Effector memory CD4-positive, alpha-beta T cell (primary cell): ENCODE results near the gene ARL4C.

ENCODE experiments used
- DNase-seq, 3 donors: peaks; one replicate each; pipeline ENCODE4 v3.0.0-alpha.2; 2020
- H3K27ac ChIP-seq: 2 replicates; pipeline ENCODE4 v1.7.0; 2013; ENCODE audit warnings: mild to moderate bottlenecking, low read length, moderate library complexity; ENCODE audit not compliant: insufficient read depth, poor library complexity, severe bottlenecking
- H3K27me3 ChIP-seq: replicated peaks from 2 replicates; pipeline ENCODE4 v1.7.0; 2013; ENCODE audit warnings: mild to moderate bottlenecking, low read length; ENCODE audit not compliant: insufficient read depth, control insufficient read depth, poor library complexity, severe bottlenecking
- H3K36me3 ChIP-seq: 2 replicates; pipeline ENCODE4 v1.7.0; 2013; ENCODE audit warnings: mild to moderate bottlenecking, low read length, moderate library complexity; ENCODE audit not compliant: control insufficient read depth, insufficient read depth
- H3K4me1 ChIP-seq: 2 replicates; pipeline ENCODE4 v1.7.0; 2013; ENCODE audit warnings: low read length, mild to moderate bottlenecking; ENCODE audit not compliant: control insufficient read depth, insufficient read depth, poor library complexity, severe bottlenecking
- H3K4me3 ChIP-seq: 2 replicates; pipeline ENCODE4 v1.7.0; 2013; ENCODE audit warnings: low read length, low read depth, mild to moderate bottlenecking; ENCODE audit not compliant: insufficient read depth, poor library complexity, severe bottlenecking
- H3K9me3 ChIP-seq: 2 replicates; pipeline ENCODE4 v1.7.0; 2013; ENCODE audit warnings: mild to moderate bottlenecking, low read length, moderate library complexity; ENCODE audit not compliant: control insufficient read depth

ARL4C gene

GRCh38 chr2:234500394-234501006, 3.6 kb upstream of the ARL4C start:
- Histone ChIP-seq H3K9me3 (no peaks in the 10 kb centered on the region), H3K27ac (no peak overlapping the region), H3K4me3 (no peak overlapping the region), H3K4me1 (peaks cover 29% of the 10 kb centered on the region), H3K36me3 (peaks cover 9% of the 10 kb centered on the region), H3K27me3 (no peaks in the 10 kb centered on the region)
- DNase-seq, result peak; percentile 56 to 70 (median 63)

- no peak for DNase-seq
- peaks cover 29% of the 10 kb centered on the region for H3K4me1 ChIP-seq
- peak overlapping the region; percentile 98 for H3K27ac ChIP-seq
- no peaks in the 10 kb centered on the region for H3K9me3 ChIP-seq
- peak overlapping the region; percentile 44 for H3K4me3 ChIP-seq
- H3K36me3 ChIP-seq, result peaks cover 21% of the 10 kb centered on the region
- no peaks in the 10 kb centered on the region for H3K27me3 ChIP-seq
Measured at GRCh38 chr2:234497594-234498235, 834 bp upstream of the ARL4C start.

- Histone ChIP-seq H3K27ac (peak overlapping the region; percentile 98), H3K27me3 (no peaks in the 10 kb centered on the region), H3K4me3 (peak overlapping the region; percentile 99), H3K9me3 (no peaks in the 10 kb centered on the region), H3K36me3 (peaks cover 21% of the 10 kb centered on the region), H3K4me1 (peaks cover 37% of the 10 kb centered on the region)
- DNase-seq, result peak in 2 of 3 donors; percentile 31 to 32
Measured at GRCh38 chr2:234496055-234496834, 636 bp downstream of the ARL4C start.

- H3K9me3 ChIP-seq, result no peaks in the 10 kb centered on the region
- H3K4me3 ChIP-seq, result peak overlapping the region; percentile 99
- no peaks in the 10 kb centered on the region for H3K27me3 ChIP-seq
- DNase-seq, result no peak
- H3K36me3 ChIP-seq, result peaks cover 21% of the 10 kb centered on the region
- peak overlapping the region; percentile 98 for H3K27ac ChIP-seq
- H3K4me1 ChIP-seq, result peaks cover 39% of the 10 kb centered on the region
Measured at GRCh38 chr2:234495251-234496054, 1.4 kb downstream of the ARL4C start.

- Histone ChIP-seq H3K27ac (peak overlapping the region; percentile 98), H3K36me3 (peaks cover 21% of the 10 kb centered on the region), H3K4me3 (peak overlapping the region; percentile 99), H3K27me3 (no peaks in the 10 kb centered on the region), H3K4me1 (peaks cover 41% of the 10 kb centered on the region), H3K9me3 (no peaks in the 10 kb centered on the region)
- DNase-seq, result peak in 1 of 3 donors; percentile 27
Measured at GRCh38 chr2:234494361-234495250, 2.3 kb downstream of the ARL4C start.

- peak overlapping the region; percentile 99 for H3K4me3 ChIP-seq
- no peak for DNase-seq
Measured at GRCh38 chr2:234493796-234494195, 3.1 kb downstream of the ARL4C start.

GRCh38 chr2:234492717-234493485, 4.0 kb downstream of the ARL4C start:
- Histone ChIP-seq H3K36me3 (peaks cover 21% of the 10 kb centered on the region), H3K27me3 (no peaks in the 10 kb centered on the region), H3K4me3 (peak overlapping the region; percentile 99), H3K4me1 (peaks cover 36% of the 10 kb centered on the region), H3K9me3 (no peaks in the 10 kb centered on the region), H3K27ac (peak overlapping the region; percentile 98)
- DNase-seq, result no peak

More at GRCh38 chr2:234493796-234494195, 3.1 kb downstream of the ARL4C start:
- H3K4me1 ChIP-seq, result peaks cover 36% of the 10 kb centered on the region
- peak overlapping the region; percentile 98 for H3K27ac ChIP-seq
- no peaks in the 10 kb centered on the region for H3K9me3 ChIP-seq
- no peaks in the 10 kb centered on the region for H3K27me3 ChIP-seq
- peaks cover 21% of the 10 kb centered on the region for H3K36me3 ChIP-seq

- DNase-seq, result no peak
- no peaks in the 10 kb centered on the region for H3K27me3 ChIP-seq
- H3K4me3 ChIP-seq, result peak overlapping the region; percentile 99
- H3K9me3 ChIP-seq, result no peaks in the 10 kb centered on the region
- H3K4me1 ChIP-seq, result peaks cover 38% of the 10 kb centered on the region
- H3K27ac ChIP-seq, result peak overlapping the region; percentile 98
- peaks cover 21% of the 10 kb centered on the region for H3K36me3 ChIP-seq
Measured at GRCh38 chr2:234491897-234492296, 5.0 kb downstream of the ARL4C start.
